Endothelial cell of umbilical vein (primary cell): ENCODE results near the gene CUL7.
A peak's percentile ranks its signal among the peaks of the same experiment; 100 is the strongest.

Experiments used
- CTCF ChIP-seq, 2 donors: IDR thresholded peaks; 1 replicate in 1 of 2; 2 replicates in 1 of 2; pipeline ENCODE4 v1.5.1; 2011; ENCODE audit warnings: low read length in 2 of 2, mild to moderate bottlenecking in 2 of 2, moderate library complexity in 2 of 2, control low read depth in 1 of 2, inconsistent platforms in 1 of 2, low read depth in 1 of 2; ENCODE audit not compliant: insufficient read depth in 1 of 2; ENCODE audit errors: extremely low read depth in 1 of 2
- EZH2 ChIP-seq: IDR thresholded peaks from 2 replicates; pipeline ENCODE4 v1.6.1; 2012; ENCODE audit warnings: borderline replicate concordance, low read depth, mild to moderate bottlenecking, moderate library complexity, low read length, inconsistent platforms; ENCODE audit not compliant: severe bottlenecking
- JUN ChIP-seq: IDR thresholded peaks from 2 replicates; pipeline ENCODE4 v1.6.1; 2011; ENCODE audit warnings: borderline replicate concordance, low read depth; ENCODE audit not compliant: insufficient read length, insufficient read depth
- MAX ChIP-seq: IDR thresholded peaks from 2 replicates; pipeline ENCODE4 v1.6.1; 2011; ENCODE audit not compliant: insufficient read depth, insufficient read length
- MYC ChIP-seq: IDR thresholded peaks from one replicate; pipeline ENCODE4 v1.6.1; 2011; ENCODE audit warnings: mild to moderate bottlenecking, low read depth, low read length
- POLR2A ChIP-seq: IDR thresholded peaks from 2 replicates; pipeline ENCODE4 v1.6.1; 2012; ENCODE audit warnings: low read depth, mild to moderate bottlenecking, control low read depth, low read length
- POLR2AphosphoS5 ChIP-seq: IDR thresholded peaks from 2 replicates; pipeline ENCODE4 v1.6.1; 2012; ENCODE audit warnings: low read depth, mild to moderate bottlenecking, control low read depth, low read length, moderate library complexity; ENCODE audit not compliant: insufficient read depth

- TF ChIP-seq CTCF (IDR thresholded peaks at IDR 0.05; ENCODE audit: extremely low read depth in 1 of 2, insufficient read depth in 1 of 2, low read depth in 1 of 2, low read length in 2 of 2) (no peak), POLR2AphosphoS5 (peak; percentile 82), MAX (peak; percentile 29), JUN (no peak), MYC (no peak), POLR2A (peak; percentile 92), EZH2 (no peak)
Measured at GRCh38 chr6:43059168-43060033, 5.8 kb upstream of the CUL7 start, which contains the start of the genes KLC4 and MRPL2.
